OCI-LY1 (cell line): ENCODE data around the gene GLMP.

Experiments used
- H2AFZ ChIP-seq: fragments of 200-600 bp; sonication (generic), shearing (Covaris generic); 2 replicates; pipeline ENCODE4 v1.6.0; 2014; ENCODE audit warnings: antibody characterized with exemption, mild to moderate bottlenecking, low read length
- H3F3A ChIP-seq: fragments of 200-600 bp; sonication (generic), shearing (Covaris generic); 2 replicates; pipeline ENCODE4 v1.6.0; 2014; ENCODE audit warnings: mild to moderate bottlenecking, antibody characterized with exemption, low read length, moderate library complexity; ENCODE audit not compliant: insufficient read depth
- H3K27ac ChIP-seq: fragments of 200-600 bp; sonication (generic); 2 replicates; pipeline ENCODE4 v1.5.1; 2014; ENCODE audit warnings: low read length, mixed run types, mild to moderate bottlenecking, low read depth; ENCODE audit not compliant: poor library complexity, severe bottlenecking
- H3K27me3 ChIP-seq: fragments of 200-600 bp; sonication (generic); 2 replicates; pipeline ENCODE4 v1.6.0; 2014; ENCODE audit warnings: antibody characterized with exemption, mild to moderate bottlenecking, low read length, moderate library complexity; ENCODE audit not compliant: insufficient read depth
- H3K36me3 ChIP-seq: fragments of 200-600 bp; sonication (generic); 2 replicates; pipeline ENCODE4 v1.6.1; 2014; ENCODE audit warnings: mild to moderate bottlenecking, antibody characterized with exemption, low read length, moderate library complexity, mixed read lengths; ENCODE audit not compliant: insufficient read depth
- H3K4me1 ChIP-seq: fragments of 200-600 bp; sonication (generic); 2 replicates; pipeline ENCODE4 v1.5.1; 2014; ENCODE audit warnings: mild to moderate bottlenecking, low read length, moderate library complexity; ENCODE audit not compliant: insufficient read depth, severe bottlenecking
- H3K4me2 ChIP-seq: fragments of 200-600 bp; sonication (generic), shearing (Covaris generic); 2 replicates; pipeline ENCODE4 v1.6.1; 2014; ENCODE audit warnings: low read length
- H3K4me3 ChIP-seq: fragments of 200-600 bp; sonication (generic); 2 replicates; pipeline ENCODE4 v1.5.1; 2014; ENCODE audit warnings: low read length, low read depth, mild to moderate bottlenecking, mixed read lengths; ENCODE audit not compliant: poor library complexity, severe bottlenecking
- H3K79me2 ChIP-seq: fragments of 200-600 bp; shearing (Covaris generic); 2 replicates; pipeline ENCODE4 v1.6.1; 2016; ENCODE audit warnings: mixed run types, low read length, mixed read lengths; ENCODE audit not compliant: insufficient read depth
- H3K9ac ChIP-seq: fragments of 200-600 bp; sonication (generic), shearing (Covaris generic); 2 replicates; pipeline ENCODE4 v1.6.1; 2014; ENCODE audit warnings: mild to moderate bottlenecking, low read length, mixed read lengths
- H3K9me2 ChIP-seq: fragments of 200-600 bp; sonication (generic), shearing (Covaris generic); 2 replicates; pipeline ENCODE4 v1.6.1; 2014; ENCODE audit warnings: low read depth, mild to moderate bottlenecking, low read length, mixed read lengths
- H3K9me3 ChIP-seq: fragments of 200-600 bp; shearing (Covaris generic); 2 replicates; pipeline ENCODE4 v1.6.1; 2014; ENCODE audit warnings: low read length, mixed read lengths
- H4K20me1 ChIP-seq: fragments of 200-600 bp; sonication (generic), shearing (Covaris generic); 2 replicates; pipeline ENCODE4 v1.6.0; 2016; ENCODE audit warnings: mild to moderate bottlenecking, low read length; ENCODE audit not compliant: insufficient read depth
- EZH2 ChIP-seq: fragments of 200-600 bp; sonication (generic), shearing (Covaris generic); IDR thresholded peaks from 2 replicates; pipeline ENCODE4 v1.8.0; 2017; ENCODE audit warnings: borderline replicate concordance, mixed run types, mild to moderate bottlenecking, antibody characterized with exemption, low read length, moderate library complexity, mixed read lengths
- TF ChIP-seq, protein P1 (sequence below): fragments of 200-600 bp; sonication (generic), shearing (Covaris generic); IDR thresholded peaks from 2 replicates; pipeline ENCODE4 v1.5.1; 2017; ENCODE audit warnings: mild to moderate bottlenecking, antibody characterized with exemption, low read length, moderate library complexity, mixed read lengths

Gene GLMP

DNA sequence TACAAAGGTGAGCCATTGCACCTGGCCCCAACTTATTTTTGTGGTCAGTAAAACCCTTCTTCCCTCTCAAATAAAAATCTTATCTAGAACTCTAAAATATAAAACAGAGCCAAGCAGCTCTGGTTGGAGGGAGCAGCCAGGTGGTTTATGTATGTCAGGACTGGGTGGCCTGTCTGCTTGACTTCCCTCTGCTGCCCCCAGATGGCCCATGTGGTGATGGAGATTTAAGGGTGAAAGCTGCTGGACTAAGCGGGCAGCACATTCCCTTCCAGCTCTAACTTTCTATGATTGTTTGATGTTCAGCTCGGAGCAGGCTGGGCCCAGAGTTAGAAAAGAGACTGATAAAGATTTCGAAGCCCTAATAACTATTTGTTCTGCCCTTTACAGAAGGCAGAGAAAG lies 35.7 kb downstream of the GLMP start:
- Histone ChIP-seq H3K27me3 (no peaks in the 10 kb centered on the region), H3K4me3 (no peak overlapping the region), H3K4me1 (no peaks in the 10 kb centered on the region), H3F3A (no peaks in the 10 kb centered on the region), H3K9me2 (no peaks in the 10 kb centered on the region), H3K79me2 (no peaks in the 10 kb centered on the region), H3K27ac (no peak overlapping the region), H3K36me3 (peaks cover 86% of the 10 kb centered on the region), H2AFZ (no peak overlapping the region), H3K4me2 (no peak overlapping the region), H4K20me1 (no peaks in the 10 kb centered on the region), H3K9me3 (no peaks in the 10 kb centered on the region), H3K9ac (no peak overlapping the region)
- TF ChIP-seq, protein P1, sequence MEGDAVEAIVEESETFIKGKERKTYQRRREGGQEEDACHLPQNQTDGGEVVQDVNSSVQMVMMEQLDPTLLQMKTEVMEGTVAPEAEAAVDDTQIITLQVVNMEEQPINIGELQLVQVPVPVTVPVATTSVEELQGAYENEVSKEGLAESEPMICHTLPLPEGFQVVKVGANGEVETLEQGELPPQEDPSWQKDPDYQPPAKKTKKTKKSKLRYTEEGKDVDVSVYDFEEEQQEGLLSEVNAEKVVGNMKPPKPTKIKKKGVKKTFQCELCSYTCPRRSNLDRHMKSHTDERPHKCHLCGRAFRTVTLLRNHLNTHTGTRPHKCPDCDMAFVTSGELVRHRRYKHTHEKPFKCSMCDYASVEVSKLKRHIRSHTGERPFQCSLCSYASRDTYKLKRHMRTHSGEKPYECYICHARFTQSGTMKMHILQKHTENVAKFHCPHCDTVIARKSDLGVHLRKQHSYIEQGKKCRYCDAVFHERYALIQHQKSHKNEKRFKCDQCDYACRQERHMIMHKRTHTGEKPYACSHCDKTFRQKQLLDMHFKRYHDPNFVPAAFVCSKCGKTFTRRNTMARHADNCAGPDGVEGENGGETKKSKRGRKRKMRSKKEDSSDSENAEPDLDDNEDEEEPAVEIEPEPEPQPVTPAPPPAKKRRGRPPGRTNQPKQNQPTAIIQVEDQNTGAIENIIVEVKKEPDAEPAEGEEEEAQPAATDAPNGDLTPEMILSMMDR = no peak
- no peak for TF ChIP-seq EZH2

DNA sequence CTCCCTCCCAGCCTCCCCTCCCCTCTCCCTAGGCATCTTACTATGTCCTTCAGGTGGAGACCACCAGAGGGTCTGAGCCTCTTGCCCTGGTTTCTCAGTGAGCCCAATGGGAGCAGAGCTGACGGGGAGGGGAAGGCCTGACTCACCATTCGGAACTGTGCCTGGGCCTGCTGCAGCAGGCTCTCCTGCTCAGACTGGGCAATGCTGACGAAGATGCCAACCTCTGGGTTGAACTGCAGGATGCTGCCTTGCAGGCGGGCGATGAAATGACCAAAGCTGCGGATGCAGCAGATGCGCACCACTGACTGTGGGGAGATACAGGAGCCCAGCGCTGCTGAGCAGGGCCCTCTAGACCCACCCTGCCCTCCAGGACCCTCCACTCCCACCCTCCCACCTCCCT lies 36.6 kb downstream of the GLMP start:
- Histone ChIP-seq H3K4me2 (no peak overlapping the region), H3K9me2 (no peaks in the 10 kb centered on the region), H3K9me3 (no peaks in the 10 kb centered on the region), H3K9ac (no peak overlapping the region), H2AFZ (no peak overlapping the region), H3K27me3 (no peaks in the 10 kb centered on the region), H3K79me2 (no peaks in the 10 kb centered on the region), H3F3A (no peaks in the 10 kb centered on the region), H3K36me3 (peaks cover 88% of the 10 kb centered on the region), H3K4me1 (no peaks in the 10 kb centered on the region), H3K4me3 (no peak overlapping the region), H4K20me1 (no peaks in the 10 kb centered on the region), H3K27ac (no peak overlapping the region)
- TF ChIP-seq EZH2 = no peak

GRCh38 chr1:156257711-156258110 lies 37.8 kb downstream of the GLMP start:
- H3K27ac ChIP-seq = no peak overlapping the region
- H3K79me2 ChIP-seq = no peaks in the 10 kb centered on the region
- H3K4me1 ChIP-seq = no peaks in the 10 kb centered on the region
- no peaks in the 10 kb centered on the region for H4K20me1 ChIP-seq
- no peaks in the 10 kb centered on the region for H3K9me3 ChIP-seq
- H3K4me2 ChIP-seq = no peak overlapping the region
- H3K4me3 ChIP-seq = no peak overlapping the region
- no peak overlapping the region for H2AFZ ChIP-seq
- H3K27me3 ChIP-seq = no peaks in the 10 kb centered on the region
- no peak overlapping the region for H3K9ac ChIP-seq
- H3K36me3 ChIP-seq = peaks cover 88% of the 10 kb centered on the region
- no peak for TF ChIP-seq EZH2
- TF ChIP-seq, protein P1 = no peak
- H3F3A ChIP-seq = no peaks in the 10 kb centered on the region
- no peaks in the 10 kb centered on the region for H3K9me2 ChIP-seq

- no peak for TF ChIP-seq EZH2
- TF ChIP-seq, protein P1 = no peak
- no peaks in the 10 kb centered on the region for H3K9me3 ChIP-seq
- H3F3A ChIP-seq = no peaks in the 10 kb centered on the region
- no peak overlapping the region for H3K27ac ChIP-seq
- no peaks in the 10 kb centered on the region for H3K9me2 ChIP-seq
- H3K4me1 ChIP-seq = no peaks in the 10 kb centered on the region
- no peaks in the 10 kb centered on the region for H3K27me3 ChIP-seq
- peaks cover 91% of the 10 kb centered on the region for H3K36me3 ChIP-seq
- H3K79me2 ChIP-seq = no peaks in the 10 kb centered on the region
- no peak overlapping the region for H2AFZ ChIP-seq
- H3K4me2 ChIP-seq = no peak overlapping the region
- no peak overlapping the region for H3K4me3 ChIP-seq
- H3K9ac ChIP-seq = no peak overlapping the region
- H4K20me1 ChIP-seq = no peaks in the 10 kb centered on the region
These were observed 41.8 kb downstream of the GLMP start for GRCh38 chr1:156253634-156254033.
